Caco-2 (cell line): ENCODE data around the gene SH2D3A. TPM values are rescaled to one million over a fixed set of nuclear protein-coding genes. Genes with fewer than 3 reads are reported as not detected.

Experiments
- Bru-seq: library from RNA; stranded (reverse); fragments of 400-500 nt; gene quantifications from one replicate; lab custom pipeline; 2021; lab: Mats Ljungman, UMichigan
- BruChase-seq, 2 experiments: library from RNA; stranded (reverse); fragments of 400-500 nt; gene quantifications; one replicate each; lab custom pipeline; 2021; lab: Mats Ljungman, UMichigan
- BruUV-seq: library from RNA; stranded (reverse); fragments of 400-500 nt; replicated peaks from 2 replicates; lab custom pipeline; 2021; lab: Mats Ljungman, UMichigan
- CTCF ChIA-PET: fragments of 300-600 bp; sonication (Branson Sonifier 250); formaldehyde crosslinking; loops from one replicate; lab custom pipeline; 2022; ENCODE audit warnings: antibody characterized with exemption; lab: Charles Lee
- POLR2A ChIA-PET: fragments of 300-600 bp; sonication (Branson Sonifier 250); formaldehyde crosslinking; loops from one replicate; lab custom pipeline; 2022; ENCODE audit warnings: antibody characterized with exemption; lab: Charles Lee
- DNase-seq, 2 experiments: peaks; one replicate each; pipeline versions ENCODE4 v3.0.0 to v3.0.0-alpha.2; 2020 to 2022
- H3K27me3 ChIP-seq: replicated peaks from 2 replicates; pipeline ENCODE4 v1.6.0; 2011; ENCODE audit warnings: low read length; ENCODE audit not compliant: control insufficient read depth, insufficient read depth
- H3K36me3 ChIP-seq: 2 replicates; pipeline ENCODE4 v1.5.1; 2011; ENCODE audit warnings: low read length; ENCODE audit not compliant: control insufficient read depth, insufficient read depth
- H3K4me1 ChIP-seq: fragments of 250-450 bp; sonication (Bioruptor Pico); 2 replicates; pipeline ENCODE4 v1.5.1; 2020; ENCODE audit warnings: mild to moderate bottlenecking
- H3K4me3 ChIP-seq: 2 replicates; pipeline ENCODE4 v1.5.1; 2011; ENCODE audit warnings: low read depth, mild to moderate bottlenecking, control low read depth, low read length
- H3K9me3 ChIP-seq: fragments of 250-450 bp; sonication (Bioruptor Pico); 2 replicates; pipeline ENCODE4 v1.5.1; 2020; ENCODE audit warnings: mild to moderate bottlenecking, moderate library complexity
- H3K27ac Mint-ChIP-seq: one replicate; pipeline ENCODE4 v1.8.0; 2022; ENCODE audit warnings: mixed read lengths; ENCODE audit not compliant: unreplicated experiment
- H3K27me3 Mint-ChIP-seq: one replicate; pipeline ENCODE4 v1.8.0; 2022; ENCODE audit warnings: mixed read lengths; ENCODE audit not compliant: insufficient read depth, unreplicated experiment
- H3K36me3 Mint-ChIP-seq: one replicate; pipeline ENCODE4 v1.8.0; 2022; ENCODE audit warnings: mild to moderate bottlenecking, mixed read lengths; ENCODE audit not compliant: insufficient read depth, unreplicated experiment
- H3K4me1 Mint-ChIP-seq: one replicate; pipeline ENCODE4 v1.8.0; 2022; ENCODE audit warnings: low read depth, mixed read lengths; ENCODE audit not compliant: unreplicated experiment
- H3K4me3 Mint-ChIP-seq: one replicate; pipeline ENCODE4 v1.8.0; 2022; ENCODE audit warnings: mild to moderate bottlenecking, moderate library complexity, mixed read lengths; ENCODE audit not compliant: unreplicated experiment
- H3K9me3 Mint-ChIP-seq: one replicate; pipeline ENCODE4 v1.8.0; 2022; ENCODE audit warnings: mixed read lengths; ENCODE audit not compliant: unreplicated experiment
- intact Hi-C: fragments of 100-400 bp; cut with micrococcal nuclease; formaldehyde crosslinking; loops from one replicate; pipeline ENCODE4 v1.10.0; 2022; ENCODE audit not compliant: unreplicated experiment
- long read RNA-seq: library from polyadenylated mRNA; stranded (forward); transcript quantifications from one replicate; pipeline ENCODE4 v2.0.0, GENCODE V29; 2022
- total RNA-seq: library from RNA; stranded (reverse); gene quantifications from 2 replicates; pipeline ENCODE4 v1.2.3, GENCODE V29; 2022
- TF ChIP-seq, protein P1 (sequence below), 2 experiments: fragments of 200-600 bp in 1 of 2; IDR thresholded peaks; 1 replicate in 1 of 2; 2 replicates in 1 of 2; pipeline versions ENCODE4 v1.5.1 to v1.8.0; 2011 to 2022; ENCODE audit warnings: antibody characterized with exemption in 1 of 2, control low read depth in 1 of 2, inconsistent platforms in 1 of 2, low read depth in 1 of 2, low read length in 1 of 2, mild to moderate bottlenecking in 1 of 2, moderate library complexity in 1 of 2; ENCODE audit not compliant: insufficient read depth in 1 of 2, severe bottlenecking in 1 of 2, unreplicated experiment in 1 of 2

The SH2D3A gene
- total RNA-seq (20.5 and 24.5 TPM in 2 replicates), Bru-seq, nascent RNA (percentile 59 among the genes with signal in this experiment), BruChase-seq, experiment 1, labeled RNA remaining after a 2-hour chase (percentile 56 among the genes with signal in this experiment), BruChase-seq, experiment 2, labeled RNA remaining after a 6-hour chase (percentile 61 among the genes with signal in this experiment)
- long read RNA-seq, transcript SH2D3A-201 (10 exons, 2,296 nt) = major isoform, 26 of 61 reads
- long read RNA-seq, partial matches to known transcripts = 19 of 61 reads
- long read RNA-seq, other reads (novel, unspliced or antisense) = 16 of 61 reads

- peak; percentile 95 to 96 for DNase-seq
- Histone ChIP-seq H3K4me3 (peak within 1 kb of the TSS; percentile 80), H3K27me3 (no peaks in the 10 kb centered on the region), H3K36me3 (no peaks in the 10 kb centered on the region; the same call in 1 of the 2 replicates), H3K9me3 (no peaks in the 10 kb centered on the region), H3K4me1 (peaks cover 13% of the 10 kb centered on the region)
- TF ChIP-seq, protein P1, sequence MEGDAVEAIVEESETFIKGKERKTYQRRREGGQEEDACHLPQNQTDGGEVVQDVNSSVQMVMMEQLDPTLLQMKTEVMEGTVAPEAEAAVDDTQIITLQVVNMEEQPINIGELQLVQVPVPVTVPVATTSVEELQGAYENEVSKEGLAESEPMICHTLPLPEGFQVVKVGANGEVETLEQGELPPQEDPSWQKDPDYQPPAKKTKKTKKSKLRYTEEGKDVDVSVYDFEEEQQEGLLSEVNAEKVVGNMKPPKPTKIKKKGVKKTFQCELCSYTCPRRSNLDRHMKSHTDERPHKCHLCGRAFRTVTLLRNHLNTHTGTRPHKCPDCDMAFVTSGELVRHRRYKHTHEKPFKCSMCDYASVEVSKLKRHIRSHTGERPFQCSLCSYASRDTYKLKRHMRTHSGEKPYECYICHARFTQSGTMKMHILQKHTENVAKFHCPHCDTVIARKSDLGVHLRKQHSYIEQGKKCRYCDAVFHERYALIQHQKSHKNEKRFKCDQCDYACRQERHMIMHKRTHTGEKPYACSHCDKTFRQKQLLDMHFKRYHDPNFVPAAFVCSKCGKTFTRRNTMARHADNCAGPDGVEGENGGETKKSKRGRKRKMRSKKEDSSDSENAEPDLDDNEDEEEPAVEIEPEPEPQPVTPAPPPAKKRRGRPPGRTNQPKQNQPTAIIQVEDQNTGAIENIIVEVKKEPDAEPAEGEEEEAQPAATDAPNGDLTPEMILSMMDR (IDR thresholded peaks at IDR 0.05; ENCODE audit: insufficient read depth in 1 of 2, low read depth in 1 of 2, low read length in 1 of 2, severe bottlenecking in 1 of 2, unreplicated experiment in 1 of 2) = no peak
- intact Hi-C loops = loop anchor here (1.0 to 2.0 kb wide), 2 partner anchors 96 to 251 kb away; no protein-coding TSS in a partner anchor
- Mint-ChIP-seq H3K9me3 (no peaks in the 10 kb centered on the region), H3K4me3 (peak within 1 kb of the TSS; percentile 80), H3K27me3 (no peaks in the 10 kb centered on the region), H3K36me3 (peaks cover 43% of the 10 kb centered on the region), H3K27ac (peak within 1 kb of the TSS; percentile 94), H3K4me1 (peaks cover 10% of the 10 kb centered on the region)
- ChIA-PET CTCF (interaction anchor here (1.6 kb wide), 1 partner anchor 29 kb away, joined by 5 read pairs; no protein-coding TSS in a partner anchor), POLR2A (interaction anchor here (0.6 to 1.9 kb wide), 2 partner anchors 15 to 27 kb away, joined by 3 to 13 read pairs; no protein-coding TSS in a partner anchor)
- BruUV-seq = no TSS peak
Measured at GRCh38 chr19:6767357-6768235, at the start of gene SH2D3A. Gene SH2D3A (minus strand): TSS chr19:6767435. CDS start chr19:6763748, 3,687 bp downstream.

DNA sequence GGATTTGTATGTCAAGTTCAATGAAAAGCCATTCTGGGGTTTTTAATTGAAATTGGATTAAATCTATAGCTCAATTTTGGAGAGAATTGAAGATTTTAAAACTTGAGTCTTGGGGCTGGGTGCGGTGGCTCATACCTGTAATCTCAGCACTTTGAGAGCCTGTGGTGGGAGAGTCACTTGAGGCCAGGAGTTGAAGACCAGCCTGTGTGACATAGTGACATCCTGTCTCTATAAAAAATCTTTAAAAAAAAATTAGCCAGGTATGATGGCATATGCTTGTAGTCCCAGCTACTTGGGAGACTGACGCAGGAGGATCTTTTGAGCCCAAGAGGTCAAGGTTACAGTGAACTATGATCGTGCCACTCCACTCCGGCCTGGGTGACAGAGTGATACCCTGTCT lies 46.4 kb upstream of the SH2D3A start:
- H3K27ac Mint-ChIP-seq = no peak overlapping the region
- CTCF ChIA-PET = no interaction called here
- no peaks in the 10 kb centered on the region for H3K27me3 ChIP-seq
- TF ChIP-seq, protein P1 (IDR thresholded peaks at IDR 0.05; ENCODE audit: insufficient read depth in 1 of 2, low read depth in 1 of 2, low read length in 1 of 2, severe bottlenecking in 1 of 2, unreplicated experiment in 1 of 2) = no peak
- no peaks in the 10 kb centered on the region for H3K9me3 ChIP-seq
- POLR2A ChIA-PET = no interaction called here
- no peaks in the 10 kb centered on the region for H3K36me3 Mint-ChIP-seq
- H3K4me3 Mint-ChIP-seq = no peak overlapping the region
- DNase-seq = no peak
- no peaks in the 10 kb centered on the region for H3K4me1 Mint-ChIP-seq
- BruUV-seq = no TSS peak
- H3K36me3 ChIP-seq = no peaks in the 10 kb centered on the region
- intact Hi-C loops = no loop called here
- H3K9me3 Mint-ChIP-seq = peaks cover 9% of the 10 kb centered on the region
- H3K27me3 Mint-ChIP-seq = peaks cover 7% of the 10 kb centered on the region
- no peak overlapping the region for H3K4me3 ChIP-seq
- no peaks in the 10 kb centered on the region for H3K4me1 ChIP-seq

GRCh38 chr19:6812612-6813011 lies 45.4 kb upstream of the SH2D3A start:
- no peaks in the 10 kb centered on the region for H3K36me3 ChIP-seq
- DNase-seq = no peak
- intact Hi-C loops = no loop called here
- POLR2A ChIA-PET = no interaction called here
- CTCF ChIA-PET = no interaction called here
- BruUV-seq = no TSS peak
- Mint-ChIP-seq H3K9me3 (peaks cover 9% of the 10 kb centered on the region), H3K27ac (no peak overlapping the region), H3K27me3 (peaks cover 7% of the 10 kb centered on the region), H3K4me3 (no peak overlapping the region), H3K36me3 (no peaks in the 10 kb centered on the region), H3K4me1 (no peaks in the 10 kb centered on the region)
- TF ChIP-seq, protein P1 (IDR thresholded peaks at IDR 0.05; ENCODE audit: insufficient read depth in 1 of 2, low read depth in 1 of 2, low read length in 1 of 2, severe bottlenecking in 1 of 2, unreplicated experiment in 1 of 2) = no peak
- H3K4me1 ChIP-seq = no peaks in the 10 kb centered on the region
- no peak overlapping the region for H3K4me3 ChIP-seq
- no peaks in the 10 kb centered on the region for H3K9me3 ChIP-seq
- H3K27me3 ChIP-seq = no peaks in the 10 kb centered on the region
